ENCODE measurements around the gene CCL19. TPM values are rescaled to one million over a fixed set of nuclear protein-coding genes. Genes with fewer than 3 reads are reported as not detected.

CCL19 gene
- total RNA-seq, 1 experiment from 2014 or later: not detected

DNA sequence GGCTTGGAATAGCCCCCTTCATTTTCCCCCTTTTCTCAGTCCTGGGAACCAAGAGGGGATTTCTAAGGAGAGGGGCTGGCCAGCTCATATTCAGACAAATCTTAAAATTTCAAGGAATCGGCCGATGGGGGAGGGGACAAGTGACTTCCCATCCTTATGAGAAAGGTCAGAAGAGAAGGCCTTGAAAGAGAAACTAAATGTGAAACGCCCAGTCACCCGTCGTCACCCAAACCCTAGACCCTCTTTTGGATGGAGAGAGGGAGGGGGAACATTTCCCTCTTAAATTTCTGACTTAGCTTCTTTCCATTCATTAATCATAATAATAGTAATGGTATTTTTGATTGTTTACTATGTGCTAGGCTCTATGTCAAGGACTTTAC lies 850 bp upstream of the CCL19 start:
- Histone ChIP-seq H3K4me3 (ENCODE audit: low read depth, low read length) (no peak overlapping the region), H3K27me3 (replicated peaks; ENCODE audit: control insufficient read depth, insufficient read depth, low read length) (no peaks in the 10 kb centered on the region), H3K4me1 (peaks cover 4% of the 10 kb centered on the region; the same call in 1 of the 2 replicates), H3K9me3 (no peaks in the 10 kb centered on the region), H3K36me3 (ENCODE audit: control insufficient read depth, insufficient read depth, low read length) (no peaks in the 10 kb centered on the region)
- TF ChIP-seq, protein P1, sequence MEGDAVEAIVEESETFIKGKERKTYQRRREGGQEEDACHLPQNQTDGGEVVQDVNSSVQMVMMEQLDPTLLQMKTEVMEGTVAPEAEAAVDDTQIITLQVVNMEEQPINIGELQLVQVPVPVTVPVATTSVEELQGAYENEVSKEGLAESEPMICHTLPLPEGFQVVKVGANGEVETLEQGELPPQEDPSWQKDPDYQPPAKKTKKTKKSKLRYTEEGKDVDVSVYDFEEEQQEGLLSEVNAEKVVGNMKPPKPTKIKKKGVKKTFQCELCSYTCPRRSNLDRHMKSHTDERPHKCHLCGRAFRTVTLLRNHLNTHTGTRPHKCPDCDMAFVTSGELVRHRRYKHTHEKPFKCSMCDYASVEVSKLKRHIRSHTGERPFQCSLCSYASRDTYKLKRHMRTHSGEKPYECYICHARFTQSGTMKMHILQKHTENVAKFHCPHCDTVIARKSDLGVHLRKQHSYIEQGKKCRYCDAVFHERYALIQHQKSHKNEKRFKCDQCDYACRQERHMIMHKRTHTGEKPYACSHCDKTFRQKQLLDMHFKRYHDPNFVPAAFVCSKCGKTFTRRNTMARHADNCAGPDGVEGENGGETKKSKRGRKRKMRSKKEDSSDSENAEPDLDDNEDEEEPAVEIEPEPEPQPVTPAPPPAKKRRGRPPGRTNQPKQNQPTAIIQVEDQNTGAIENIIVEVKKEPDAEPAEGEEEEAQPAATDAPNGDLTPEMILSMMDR (IDR thresholded peaks at IDR 0.05; ENCODE audit: insufficient read depth in 1 of 2, low read depth in 1 of 2, low read length in 1 of 2, severe bottlenecking in 1 of 2, unreplicated experiment in 1 of 2): no peak
- CTCF ChIA-PET: interaction anchor here (0.6 to 0.7 kb wide), 2 partner anchors 58 to 102 kb away, joined by 5 read pairs; partner anchors contain the start of gene CNTFR
- H3K9me3 Mint-ChIP-seq (ENCODE audit: unreplicated experiment): no peaks in the 10 kb centered on the region
- intact Hi-C loops (cut with micrococcal nuclease; ENCODE audit: unreplicated experiment): no loop called here
- no peak overlapping the region for H3K4me3 Mint-ChIP-seq (ENCODE audit: unreplicated experiment)
- H3K36me3 Mint-ChIP-seq (ENCODE audit: insufficient read depth, unreplicated experiment): no peaks in the 10 kb centered on the region
- peaks cover 6% of the 10 kb centered on the region for H3K4me1 Mint-ChIP-seq (ENCODE audit: low read depth, unreplicated experiment)
- no TSS peak for BruUV-seq (replicated peaks)
- POLR2A ChIA-PET: no interaction called here
- no peak for DNase-seq
- H3K27ac Mint-ChIP-seq (ENCODE audit: unreplicated experiment): no peak overlapping the region
- peaks cover 3% of the 10 kb centered on the region for H3K27me3 Mint-ChIP-seq (ENCODE audit: insufficient read depth, unreplicated experiment)

DNA sequence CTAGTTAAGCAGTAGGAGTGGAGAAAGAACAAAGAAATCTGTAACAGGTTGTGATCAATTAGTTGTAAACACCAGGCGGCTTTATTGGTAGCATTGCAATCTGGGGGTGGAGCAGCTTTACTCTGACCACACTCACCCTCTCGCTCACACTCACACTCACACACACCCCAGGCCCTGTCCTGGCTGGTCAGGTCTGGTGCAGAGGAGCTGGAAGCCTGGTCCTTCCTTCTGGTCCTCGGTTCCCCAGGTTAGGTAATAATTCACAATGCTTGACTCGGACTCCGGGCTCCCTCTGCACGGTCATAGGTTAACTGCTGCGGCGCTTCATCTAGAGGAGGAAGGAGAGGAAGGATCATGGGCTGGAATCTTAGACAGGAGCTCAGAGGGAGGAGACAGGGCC lies 1.6 kb downstream of the CCL19 start:
- peaks cover 4% of the 10 kb centered on the region; the same call in 1 of the 2 replicates for H3K4me1 ChIP-seq
- no peaks in the 10 kb centered on the region for H3K36me3 Mint-ChIP-seq (ENCODE audit: insufficient read depth, unreplicated experiment)
- BruUV-seq (replicated peaks): no TSS peak
- H3K27me3 ChIP-seq (replicated peaks; ENCODE audit: control insufficient read depth, insufficient read depth, low read length): no peaks in the 10 kb centered on the region
- no peaks in the 10 kb centered on the region for H3K9me3 ChIP-seq
- H3K27ac Mint-ChIP-seq (ENCODE audit: unreplicated experiment): no peak overlapping the region
- TF ChIP-seq, protein P1 (IDR thresholded peaks at IDR 0.05; ENCODE audit: insufficient read depth in 1 of 2, low read depth in 1 of 2, low read length in 1 of 2, severe bottlenecking in 1 of 2, unreplicated experiment in 1 of 2): no peak
- no peaks in the 10 kb centered on the region for H3K9me3 Mint-ChIP-seq (ENCODE audit: unreplicated experiment)
- DNase-seq: no peak
- H3K4me1 Mint-ChIP-seq (ENCODE audit: low read depth, unreplicated experiment): peaks cover 6% of the 10 kb centered on the region
- ChIA-PET POLR2A (no interaction called here), CTCF (no interaction called here)
- no peak overlapping the region for H3K4me3 Mint-ChIP-seq (ENCODE audit: unreplicated experiment)
- no peak overlapping the region for H3K4me3 ChIP-seq (ENCODE audit: low read depth, low read length)
- H3K27me3 Mint-ChIP-seq (ENCODE audit: insufficient read depth, unreplicated experiment): peaks cover 3% of the 10 kb centered on the region
- intact Hi-C loops (cut with micrococcal nuclease; ENCODE audit: unreplicated experiment): no loop called here
- H3K36me3 ChIP-seq (ENCODE audit: control insufficient read depth, insufficient read depth, low read length): no peaks in the 10 kb centered on the region

DNA sequence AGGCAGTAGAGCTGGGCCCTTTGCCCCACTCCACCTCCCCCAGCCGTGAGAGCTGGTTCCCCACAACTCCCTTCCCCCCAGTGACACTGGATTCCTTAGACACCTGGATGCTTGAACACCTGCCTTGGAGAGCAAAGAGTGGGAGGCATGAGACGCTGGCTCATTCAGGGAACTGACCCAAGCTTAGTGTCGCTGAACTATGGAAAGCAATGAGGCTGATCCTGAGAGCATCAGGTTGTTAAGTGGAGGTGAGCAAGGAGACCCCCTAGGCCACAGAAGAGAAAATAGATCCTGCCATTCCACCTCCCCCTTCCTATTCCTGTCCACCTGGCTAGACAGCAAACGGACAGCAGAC lies 2.0 kb downstream of the CCL19 start:
- peaks cover 3% of the 10 kb centered on the region for H3K27me3 Mint-ChIP-seq (ENCODE audit: insufficient read depth, unreplicated experiment)
- H3K4me3 ChIP-seq (ENCODE audit: low read depth, low read length): no peak overlapping the region
- intact Hi-C loops (cut with micrococcal nuclease; ENCODE audit: unreplicated experiment): no loop called here
- H3K36me3 Mint-ChIP-seq (ENCODE audit: insufficient read depth, unreplicated experiment): no peaks in the 10 kb centered on the region
- H3K9me3 Mint-ChIP-seq (ENCODE audit: unreplicated experiment): no peaks in the 10 kb centered on the region
- no peaks in the 10 kb centered on the region for H3K36me3 ChIP-seq (ENCODE audit: control insufficient read depth, insufficient read depth, low read length)
- no peaks in the 10 kb centered on the region for H3K9me3 ChIP-seq
- POLR2A ChIA-PET: no interaction called here
- H3K27me3 ChIP-seq (replicated peaks; ENCODE audit: control insufficient read depth, insufficient read depth, low read length): no peaks in the 10 kb centered on the region
- H3K4me3 Mint-ChIP-seq (ENCODE audit: unreplicated experiment): no peak overlapping the region
- CTCF ChIA-PET: no interaction called here
- TF ChIP-seq, protein P1 (IDR thresholded peaks at IDR 0.05; ENCODE audit: insufficient read depth in 1 of 2, low read depth in 1 of 2, low read length in 1 of 2, severe bottlenecking in 1 of 2, unreplicated experiment in 1 of 2): no peak
- no peak overlapping the region for H3K27ac Mint-ChIP-seq (ENCODE audit: unreplicated experiment)
- BruUV-seq (replicated peaks): no TSS peak
- H3K4me1 Mint-ChIP-seq (ENCODE audit: low read depth, unreplicated experiment): peaks cover 6% of the 10 kb centered on the region
- peaks cover 4% of the 10 kb centered on the region; the same call in 1 of the 2 replicates for H3K4me1 ChIP-seq
- no peak for DNase-seq

Data from Caco-2 (cell line).